Astrocyte (in vitro differentiated cells and primary cell): ENCODE data around the gene TICRR. TPM values are rescaled to one million over a fixed set of nuclear protein-coding genes. Genes with fewer than 3 reads are reported as not detected.

Experiments used
- DNase-seq: peaks from one replicate; pipeline ENCODE4 v3.0.0-alpha.2; 2010; ENCODE audit warnings: low read depth
- FAIRE-seq: peaks from 2 replicates; lab custom pipeline; 2011; peaks lifted over from hg19 to GRCh38; lab: Jason Lieb, UNC
- H2AFZ ChIP-seq: 2 replicates; pipeline ENCODE4 v1.6.0; 2012; ENCODE audit warnings: low read depth, low read length, inconsistent platforms
- H3K27ac ChIP-seq: 2 replicates; pipeline ENCODE4 v1.5.1; 2011; ENCODE audit warnings: low read depth, low read length, inconsistent platforms
- H3K27me3 ChIP-seq: 2 replicates; pipeline ENCODE4 v1.6.0; 2011; ENCODE audit warnings: low read length, inconsistent platforms; ENCODE audit not compliant: insufficient read depth
- H3K36me3 ChIP-seq: 2 replicates; pipeline ENCODE4 v1.5.1; 2011; ENCODE audit warnings: low read length, inconsistent platforms; ENCODE audit not compliant: insufficient read depth
- H3K4me1 ChIP-seq: 2 replicates; pipeline ENCODE4 v1.5.1; 2011; ENCODE audit warnings: low read length, inconsistent platforms; ENCODE audit not compliant: insufficient read depth
- H3K4me2 ChIP-seq: 2 replicates; pipeline ENCODE4 v1.6.0; 2012; ENCODE audit warnings: low read length, inconsistent platforms
- H3K4me3 ChIP-seq: 2 replicates; pipeline ENCODE4 v1.5.1; 2011; ENCODE audit warnings: low read depth, mild to moderate bottlenecking, low read length, inconsistent platforms; ENCODE audit not compliant: insufficient read depth
- H3K79me2 ChIP-seq: 2 replicates; pipeline ENCODE4 v1.6.0; 2012; ENCODE audit warnings: mild to moderate bottlenecking, low read length, inconsistent platforms; ENCODE audit not compliant: insufficient read depth
- H3K9ac ChIP-seq: 2 replicates; pipeline ENCODE4 v1.6.0; 2012; ENCODE audit warnings: mild to moderate bottlenecking, low read length, inconsistent platforms
- H3K9me3 ChIP-seq: 2 replicates; pipeline ENCODE4 v1.5.1; 2012; ENCODE audit warnings: low read depth, mild to moderate bottlenecking, low read length, inconsistent platforms; ENCODE audit not compliant: insufficient read depth
- H4K20me1 ChIP-seq: 2 replicates; pipeline ENCODE4 v1.6.0; 2012; ENCODE audit warnings: low read length, inconsistent platforms; ENCODE audit not compliant: insufficient read depth
- H3K27ac Mint-ChIP-seq: one replicate; pipeline ENCODE4 v1.8.0; 2021; ENCODE audit warnings: mild to moderate bottlenecking, mixed read lengths; ENCODE audit not compliant: unreplicated experiment
- H3K27me3 Mint-ChIP-seq: one replicate; pipeline ENCODE4 v1.8.0; 2021; ENCODE audit warnings: low read depth, mixed read lengths; ENCODE audit not compliant: unreplicated experiment
- H3K36me3 Mint-ChIP-seq: one replicate; pipeline ENCODE4 v1.8.0; 2021; ENCODE audit warnings: low read depth, mixed read lengths; ENCODE audit not compliant: unreplicated experiment
- H3K4me1 Mint-ChIP-seq: one replicate; pipeline ENCODE4 v1.8.0; 2021; ENCODE audit warnings: low read depth, mixed read lengths; ENCODE audit not compliant: unreplicated experiment
- H3K4me3 Mint-ChIP-seq: one replicate; pipeline ENCODE4 v1.8.0; 2021; ENCODE audit warnings: mild to moderate bottlenecking, moderate library complexity, mixed read lengths; ENCODE audit not compliant: unreplicated experiment
- H3K9me3 Mint-ChIP-seq: one replicate; pipeline ENCODE4 v1.8.0; 2021; ENCODE audit warnings: mild to moderate bottlenecking, mixed read lengths; ENCODE audit not compliant: unreplicated experiment
- CTCF ChIP-seq: IDR thresholded peaks from 2 replicates; pipeline ENCODE4 v1.5.1; 2011; ENCODE audit warnings: low read depth, mild to moderate bottlenecking, inconsistent platforms, low read length, moderate library complexity; ENCODE audit not compliant: insufficient read depth
- EZH2 ChIP-seq: IDR thresholded peaks from 2 replicates; pipeline ENCODE4 v1.6.1; 2012; ENCODE audit warnings: mild to moderate bottlenecking, low read length, inconsistent platforms; ENCODE audit not compliant: insufficient read depth
- total RNA-seq: library from RNA; stranded (reverse); gene quantifications from 2 replicates; pipeline ENCODE4 v1.2.1, GENCODE V29; 2021

Gene TICRR
- total RNA-seq, 1 donor from 2014 or later, result 2.9 TPM

- FAIRE-seq, result peak; percentile 55
- Histone ChIP-seq H3K36me3 (no peaks in the 10 kb centered on the region), H3K79me2 (peaks cover 26% of the 10 kb centered on the region), H2AFZ (no peak overlapping the region), H3K4me1 (peaks cover 5% of the 10 kb centered on the region), H3K4me3 (no peak overlapping the region), H4K20me1 (peaks cover 17% of the 10 kb centered on the region), H3K9ac (no peak overlapping the region), H3K27me3 (no peaks in the 10 kb centered on the region), H3K9me3 (no peaks in the 10 kb centered on the region), H3K27ac (no peak overlapping the region), H3K4me2 (no peak overlapping the region)
- H3K27ac Mint-ChIP-seq, result no peak overlapping the region
- TF ChIP-seq EZH2, result no peak
- no peak for TF ChIP-seq CTCF
- H3K4me1 Mint-ChIP-seq, result peaks cover 5% of the 10 kb centered on the region
- H3K9me3 Mint-ChIP-seq, result peaks cover 2% of the 10 kb centered on the region
- H3K4me3 Mint-ChIP-seq, result peak overlapping the region; percentile 90
- DNase-seq, result peak; percentile 15
- H3K27me3 Mint-ChIP-seq, result peaks cover 24% of the 10 kb centered on the region
- peaks cover 5% of the 10 kb centered on the region for H3K36me3 Mint-ChIP-seq
Observed at GRCh38 chr15:89656116-89656815, 81.0 kb downstream of the TICRR start.

- no peaks in the 10 kb centered on the region for H3K36me3 ChIP-seq
- peaks cover 10% of the 10 kb centered on the region for H3K4me1 ChIP-seq
- H3K9me3 Mint-ChIP-seq, result peaks cover 2% of the 10 kb centered on the region
- no peak overlapping the region for H3K4me3 ChIP-seq
- H3K4me1 Mint-ChIP-seq, result peaks cover 9% of the 10 kb centered on the region
- H3K27ac Mint-ChIP-seq, result no peak overlapping the region
- H3K9ac ChIP-seq, result no peak overlapping the region
- H3K36me3 Mint-ChIP-seq, result no peaks in the 10 kb centered on the region
- H3K27me3 ChIP-seq, result no peaks in the 10 kb centered on the region
- TF ChIP-seq EZH2 (no peak), CTCF (no peak)
- H3K27ac ChIP-seq, result no peak overlapping the region
- H3K79me2 ChIP-seq, result peaks cover 16% of the 10 kb centered on the region
- DNase-seq, result no peak
- no peak for FAIRE-seq
- no peaks in the 10 kb centered on the region for H3K9me3 ChIP-seq
- H3K27me3 Mint-ChIP-seq, result peaks cover 26% of the 10 kb centered on the region
- peaks cover 10% of the 10 kb centered on the region for H4K20me1 ChIP-seq
- no peak overlapping the region for H3K4me3 Mint-ChIP-seq
- no peak overlapping the region for H2AFZ ChIP-seq
- H3K4me2 ChIP-seq, result no peak overlapping the region
Observed at GRCh38 chr15:89657686-89658200, 82.5 kb downstream of the TICRR start.

GRCh38 chr15:89659295-89659694, 84.0 kb downstream of the TICRR start:
- Histone ChIP-seq H3K4me3 (no peak overlapping the region), H3K4me1 (peaks cover 16% of the 10 kb centered on the region), H3K9ac (no peak overlapping the region), H3K9me3 (no peaks in the 10 kb centered on the region), H3K27ac (no peak overlapping the region), H2AFZ (no peak overlapping the region), H4K20me1 (no peaks in the 10 kb centered on the region), H3K4me2 (no peak overlapping the region), H3K36me3 (no peaks in the 10 kb centered on the region), H3K27me3 (no peaks in the 10 kb centered on the region), H3K79me2 (peaks cover 4% of the 10 kb centered on the region)
- Mint-ChIP-seq H3K36me3 (no peaks in the 10 kb centered on the region), H3K9me3 (peaks cover 2% of the 10 kb centered on the region), H3K27ac (no peak overlapping the region), H3K4me1 (peaks cover 10% of the 10 kb centered on the region), H3K4me3 (no peak overlapping the region), H3K27me3 (peaks cover 20% of the 10 kb centered on the region)
- TF ChIP-seq EZH2, result no peak
- TF ChIP-seq CTCF, result no peak
- DNase-seq, result no peak
- no peak for FAIRE-seq
